OCI-M2 (cell line): Measurements from ENCODE around the gene SIK3.
"Not testable (repeated sequence)": the region's sequence is repeated elsewhere in the genome, so short reads cannot be mapped to it uniquely, and the experiment has no call there.

Experiments used
- DNase-seq: peaks from one replicate; lab custom pipeline; 2025; ENCODE audit not compliant: unreplicated experiment; lab: John Stamatoyannopoulos, UW

Gene SIK3

GRCh38 chr11:116804001-116804400 lies 294.2 kb downstream of the SIK3 start:
- DNase-seq = no peak

- not testable (repeated sequence) for DNase-seq
These were observed 296.6 kb downstream of the SIK3 start for GRCh38 chr11:116801662-116802061.

- no peak for DNase-seq
These were observed 297.6 kb downstream of the SIK3 start for GRCh38 chr11:116800610-116801009.

- no peak for DNase-seq
These were observed 299.9 kb downstream of the SIK3 start for GRCh38 chr11:116798368-116798767.

- DNase-seq = no peak
These were observed 300.4 kb downstream of the SIK3 start for GRCh38 chr11:116797816-116798215.

- no peak for DNase-seq
These were observed 301.7 kb downstream of the SIK3 start for GRCh38 chr11:116796548-116796947.

- no peak for DNase-seq
These were observed 303.4 kb downstream of the SIK3 start for GRCh38 chr11:116794851-116795250.

GRCh38 chr11:116793772-116794097 lies 304.5 kb downstream of the SIK3 start:
- DNase-seq = no peak
